Tibial nerve (tissue), 3 donors: Measurements from ENCODE around the gene BAHCC1.

Experiments used
- CTCF ChIP-seq, 5 experiments: fragments of 200-600 bp in 3 of 5; fragments of 450-650 bp in 2 of 5; sonication (generic) in 3 of 5; IDR thresholded peaks; one replicate each; pipeline ENCODE4 v1.5.1; 2016 to 2019; ENCODE audit warnings: antibody characterized with exemption in 5 of 5, mild to moderate bottlenecking in 3 of 5, moderate library complexity in 2 of 5
- POLR2A ChIP-seq, 2 donors: fragments of 450-650 bp; IDR thresholded peaks; one replicate each; pipeline ENCODE4 v1.6.1; 2017; ENCODE audit warnings: antibody characterized with exemption in 2 of 2, mild to moderate bottlenecking in 2 of 2, moderate library complexity in 2 of 2

- TF ChIP-seq CTCF (IDR thresholded peaks at IDR 0.05) (no peak), POLR2A (IDR thresholded peaks at IDR 0.05) (no peak)
Observed at GRCh38 chr17:81380131-81380530, 15.1 kb upstream of the BAHCC1 start.
